SK-N-SH (cell line): ENCODE data around the gene ZNF648. TPM values are rescaled to one million over a fixed set of nuclear protein-coding genes. Genes with fewer than 3 reads are reported as not detected.
A peak's percentile ranks its signal among the peaks of the same experiment; 100 is the strongest.

Experiments
- CTCF ChIA-PET: fragments of 300-600, 350-600 bp; formaldehyde crosslinking; extraction: SDS; loops from one replicate; lab custom pipeline; 2021; lab: Yijun Ruan, JAX
- POLR2A ChIA-PET: fragments of 350-600 bp; sonication (Branson Sonifier 250); formaldehyde crosslinking; extraction: SDS; loops from one replicate; lab custom pipeline; 2020; ENCODE audit warnings: antibody characterized with exemption, inconsistent platforms; lab: Yijun Ruan, JAX
- DNase-seq: peaks from one replicate; pipeline ENCODE4 v3.0.0; 2012
- H2AFZ ChIP-seq: fragments of 200-600 bp; sonication (generic); 2 replicates; pipeline ENCODE4 v1.8.1; 2016; ENCODE audit warnings: antibody characterized with exemption, mild to moderate bottlenecking, low read depth
- H3F3A ChIP-seq: fragments of 200-600 bp; sonication (generic); replicated peaks from 2 replicates; pipeline ENCODE3; 2016; ENCODE audit warnings: antibody characterized with exemption, mild to moderate bottlenecking; ENCODE audit not compliant: insufficient read depth
- H3K27ac ChIP-seq, 2 experiments: fragments of 200-500 bp in 1 of 2; fragments of 200-600 bp in 1 of 2; sonication (Bioruptor generic) in 1 of 2; sonication (generic), shearing (Covaris generic) in 1 of 2; 2 replicates each; pipeline versions ENCODE4 v1.5.1 to v1.6.1; 2014 to 2016; ENCODE audit warnings: low read depth in 2 of 2, inconsistent platforms in 1 of 2, low read length in 1 of 2, mild to moderate bottlenecking in 1 of 2, mixed read lengths in 1 of 2
- H3K27me3 ChIP-seq: fragments of 200-600 bp; sonication (generic), shearing (Covaris generic); 2 replicates; pipeline ENCODE4 v1.6.1; 2016; ENCODE audit warnings: mixed run types; ENCODE audit not compliant: insufficient read depth
- H3K36me3 ChIP-seq, 2 experiments: fragments of 200-500 bp in 1 of 2; fragments of 200-600 bp in 1 of 2; sonication (Bioruptor generic) in 1 of 2; sonication (generic) in 1 of 2; replicated peaks in 1 of 2; 2 replicates each; pipeline versions ENCODE3 to v1.5.1; 2014 to 2016; ENCODE audit warnings: low read length in 1 of 2, mild to moderate bottlenecking in 1 of 2; ENCODE audit not compliant: insufficient read depth in 2 of 2, control insufficient read depth in 1 of 2
- H3K4me1 ChIP-seq, 2 experiments: fragments of 200-500 bp in 1 of 2; fragments of 200-600 bp in 1 of 2; sonication (Bioruptor generic) in 1 of 2; sonication (generic), shearing (Covaris generic) in 1 of 2; 2 replicates each; pipeline versions ENCODE4 v1.5.1 to v1.6.1; 2014 to 2016; ENCODE audit warnings: low read depth in 1 of 2, low read length in 1 of 2, mixed run types in 1 of 2; ENCODE audit not compliant: insufficient read depth in 2 of 2, control insufficient read depth in 1 of 2
- H3K4me2 ChIP-seq: fragments of 200-600 bp; sonication (generic), shearing (Covaris generic); 2 replicates; pipeline ENCODE4 v1.6.1; 2017; ENCODE audit warnings: mixed run types
- H3K4me3 ChIP-seq, 2 experiments: fragments of 200-500 bp in 1 of 2; fragments of 200-600 bp in 1 of 2; sonication (Bioruptor generic) in 1 of 2; sonication (generic), shearing (Covaris generic) in 1 of 2; 2 replicates each; pipeline versions ENCODE4 v1.5.1 to v1.8.1; 2014 to 2016; ENCODE audit warnings: low read depth in 2 of 2, inconsistent platforms in 1 of 2, low read length in 1 of 2, mild to moderate bottlenecking in 1 of 2, mixed read lengths in 1 of 2, moderate library complexity in 1 of 2
- H3K79me2 ChIP-seq: fragments of 200-600 bp; sonication (generic); 2 replicates; pipeline ENCODE4 v1.8.1; 2017; ENCODE audit warnings: mild to moderate bottlenecking; ENCODE audit not compliant: insufficient read depth
- H3K9ac ChIP-seq: fragments of 200-600 bp; sonication (generic); 2 replicates; pipeline ENCODE4 v1.6.1; 2017; ENCODE audit warnings: mixed run types
- H3K9me2 ChIP-seq: fragments of 200-600 bp; sonication (generic); 2 replicates; pipeline ENCODE4 v1.6.1; 2017; ENCODE audit warnings: mixed run types
- H3K9me3 ChIP-seq: fragments of 200-600 bp; sonication (generic); 2 replicates; pipeline ENCODE4 v1.6.1; 2017; ENCODE audit warnings: mixed run types, mild to moderate bottlenecking, moderate library complexity
- H4K20me1 ChIP-seq: fragments of 200-600 bp; sonication (generic); 2 replicates; pipeline ENCODE4 v1.6.1; 2017; ENCODE audit warnings: mild to moderate bottlenecking, mixed run types; ENCODE audit not compliant: insufficient read depth
- CHD2 ChIP-seq: fragments of 150-350 bp; IDR thresholded peaks from 2 replicates; pipeline ENCODE4 v1.6.1; 2018; ENCODE audit warnings: low read length; ENCODE audit not compliant: partially characterized antibody
- FOSL2 ChIP-seq: IDR thresholded peaks from 2 replicates; pipeline ENCODE4 v1.4.0; 2012; ENCODE audit warnings: low read depth, mild to moderate bottlenecking, moderate library complexity, borderline replicate concordance
- FOXM1 ChIP-seq: IDR thresholded peaks from 2 replicates; pipeline ENCODE4 v1.4.0; 2012; ENCODE audit warnings: low read depth, mild to moderate bottlenecking
- GABPA ChIP-seq: IDR thresholded peaks from 2 replicates; pipeline ENCODE4 v1.4.0; 2012; ENCODE audit warnings: low read depth, mild to moderate bottlenecking
- GATA2 ChIP-seq: sonication (generic); formaldehyde crosslinking; IDR thresholded peaks from 2 replicates; pipeline ENCODE4 v1.5.0; 2020; ENCODE audit warnings: mild to moderate bottlenecking, missing genetic modification reagents
- JUND ChIP-seq: IDR thresholded peaks from 2 replicates; pipeline ENCODE4 v1.4.0; 2012
- MAX ChIP-seq: IDR thresholded peaks from 2 replicates; pipeline ENCODE4 v1.4.0; 2012; ENCODE audit warnings: low read depth
- MEF2A ChIP-seq: IDR thresholded peaks from 2 replicates; pipeline ENCODE4 v1.4.0; 2012; ENCODE audit warnings: low read depth, borderline replicate concordance
- NFIC ChIP-seq: IDR thresholded peaks from 2 replicates; pipeline ENCODE4 v1.4.0; 2012; ENCODE audit warnings: borderline replicate concordance
- NRF1 ChIP-seq: IDR thresholded peaks from 2 replicates; pipeline ENCODE4 v1.6.1; 2012; ENCODE audit warnings: low read depth, mild to moderate bottlenecking, low read length
- RAD21 ChIP-seq: IDR thresholded peaks from 2 replicates; pipeline ENCODE4 v1.6.1; 2012; ENCODE audit warnings: mild to moderate bottlenecking, low read length
- RCOR1 ChIP-seq: fragments of 150-350 bp; IDR thresholded peaks from 2 replicates; pipeline ENCODE4 v1.6.1; 2017; ENCODE audit warnings: antibody characterized with exemption, low read length
- RXRA ChIP-seq: IDR thresholded peaks from 2 replicates; pipeline ENCODE4 v1.4.0; 2012; ENCODE audit warnings: low read depth, mild to moderate bottlenecking, borderline replicate concordance
- SIN3A ChIP-seq: IDR thresholded peaks from 2 replicates; pipeline ENCODE4 v1.6.1; 2012; ENCODE audit warnings: low read depth, mild to moderate bottlenecking, low read length, moderate library complexity, borderline replicate concordance
- SMC3 ChIP-seq: IDR thresholded peaks from 2 replicates; pipeline ENCODE4 v1.6.1; 2012; ENCODE audit warnings: low read depth, low read length, improper control_type of control experiment
- TCF12 ChIP-seq: IDR thresholded peaks from 2 replicates; pipeline ENCODE4 v1.4.0; 2012
- TEAD4 ChIP-seq: IDR thresholded peaks from 2 replicates; pipeline ENCODE4 v1.4.0; 2012; ENCODE audit warnings: mild to moderate bottlenecking, borderline replicate concordance; ENCODE audit not compliant: insufficient read depth
- USF2 ChIP-seq: fragments of 150-350 bp; IDR thresholded peaks from 2 replicates; pipeline ENCODE4 v1.6.1; 2017; ENCODE audit warnings: antibody characterized with exemption, low read length, low read depth, borderline replicate concordance
- YY1 ChIP-seq: IDR thresholded peaks from 2 replicates; pipeline ENCODE4 v1.4.0; 2012; ENCODE audit warnings: low read depth, mild to moderate bottlenecking
- WGBS: methylation state at CpG from one replicate; pipeline ENCODE4 v1.1.6; 2017; ENCODE audit warnings: low lambda C conversion rate; 5-methylcytosine and 5-hydroxymethylcytosine counted together
- polyA plus RNA-seq, 3 experiments: library from polyadenylated mRNA; depleted of rRNA; stranded (reverse); fragments of >200 nt; gene quantifications; 2 replicates each; pipeline ENCODE4 v1.2.3, GENCODE V29; 2012
- TF ChIP-seq, protein P1 (sequence below): IDR thresholded peaks from 2 replicates; pipeline ENCODE4 v1.4.0; 2012; ENCODE audit warnings: low read depth, borderline replicate concordance
- TF ChIP-seq, protein P2 (sequence below): fragments of 200-600 bp; sonication (generic); IDR thresholded peaks from 2 replicates; pipeline ENCODE4 v1.6.1; 2017; ENCODE audit warnings: antibody characterized with exemption, mild to moderate bottlenecking, moderate library complexity
- TF ChIP-seq, protein P3 (sequence below): fragments of 150-350 bp; IDR thresholded peaks from 2 replicates; pipeline ENCODE4 v1.6.1; 2016; ENCODE audit warnings: mild to moderate bottlenecking, low read depth, low read length

The ZNF648 gene
- polyA plus RNA-seq, 1 of the 3 experiments (the other 2 are of a cell fraction): not detected

DNA sequence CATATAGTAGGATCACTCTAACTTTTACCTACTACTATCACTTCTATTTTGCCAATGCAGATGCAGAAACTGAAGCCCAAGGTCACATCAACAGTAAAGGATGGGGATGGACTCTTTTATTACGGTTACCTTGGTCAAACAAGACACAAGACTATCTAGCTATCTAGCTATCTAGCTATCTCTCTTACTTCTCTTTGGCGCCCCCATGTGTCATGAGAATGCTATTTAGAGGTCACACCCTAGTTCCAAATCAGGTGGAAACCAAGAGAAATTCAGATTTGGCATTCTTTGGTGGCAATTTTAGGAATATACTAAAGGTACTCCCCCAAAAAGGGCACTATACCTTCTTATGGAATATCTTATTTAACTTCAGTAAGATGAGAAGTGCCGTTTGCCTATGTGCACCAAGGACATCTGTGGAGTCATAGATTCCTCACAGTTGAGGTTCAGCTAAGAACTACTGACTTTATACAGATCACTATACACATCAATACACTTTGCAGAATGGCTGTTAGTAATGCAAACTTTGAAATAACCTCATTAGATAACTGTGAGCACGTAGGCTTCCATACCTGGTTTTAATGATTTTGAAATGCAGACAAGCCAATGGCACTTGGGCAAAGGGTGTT is 6.7 kb downstream of the ZNF648 start:
- no peaks in the 10 kb centered on the region for H3K27me3 ChIP-seq
- no peak overlapping the region for H3K9ac ChIP-seq
- no peak overlapping the region for H3K27ac ChIP-seq
- CTCF ChIA-PET: interaction anchor here (0.7 to 2.9 kb wide), 18 partner anchors 8 to 588 kb away, joined by 3 to 19 read pairs (median 4); no protein-coding TSS in a partner anchor
- no peaks in the 10 kb centered on the region for H4K20me1 ChIP-seq
- no peaks in the 10 kb centered on the region for H3K36me3 ChIP-seq
- H3F3A ChIP-seq: no peaks in the 10 kb centered on the region
- H3K9me2 ChIP-seq: no peaks in the 10 kb centered on the region
- H3K9me3 ChIP-seq: no peaks in the 10 kb centered on the region
- no peaks in the 10 kb centered on the region for H3K79me2 ChIP-seq
- POLR2A ChIA-PET: no interaction called here
- WGBS: 9% methylated on average over 4 of the region's 4 CpGs
- H3K4me2 ChIP-seq: no peak overlapping the region
- H3K4me1 ChIP-seq: no peaks in the 10 kb centered on the region
- DNase-seq: peak; percentile 53
- no peak overlapping the region for H2AFZ ChIP-seq
- TF ChIP-seq GABPA (no peak), RXRA (no peak), TCF12 (no peak), TEAD4 (no peak), CHD2 (no peak), MEF2A (no peak), NRF1 (no peak), JUND (no peak), FOSL2 (no peak), FOXM1 (no peak), SMC3 (peak; percentile 40; the same call in 1 of the 2 replicates), GATA2 (CRISPR knock-in tag) (peak; percentile 28; the same call in 1 of the 2 replicates), RAD21 (peak; percentile 66), YY1 (no peak)
- TF ChIP-seq, protein P1, sequence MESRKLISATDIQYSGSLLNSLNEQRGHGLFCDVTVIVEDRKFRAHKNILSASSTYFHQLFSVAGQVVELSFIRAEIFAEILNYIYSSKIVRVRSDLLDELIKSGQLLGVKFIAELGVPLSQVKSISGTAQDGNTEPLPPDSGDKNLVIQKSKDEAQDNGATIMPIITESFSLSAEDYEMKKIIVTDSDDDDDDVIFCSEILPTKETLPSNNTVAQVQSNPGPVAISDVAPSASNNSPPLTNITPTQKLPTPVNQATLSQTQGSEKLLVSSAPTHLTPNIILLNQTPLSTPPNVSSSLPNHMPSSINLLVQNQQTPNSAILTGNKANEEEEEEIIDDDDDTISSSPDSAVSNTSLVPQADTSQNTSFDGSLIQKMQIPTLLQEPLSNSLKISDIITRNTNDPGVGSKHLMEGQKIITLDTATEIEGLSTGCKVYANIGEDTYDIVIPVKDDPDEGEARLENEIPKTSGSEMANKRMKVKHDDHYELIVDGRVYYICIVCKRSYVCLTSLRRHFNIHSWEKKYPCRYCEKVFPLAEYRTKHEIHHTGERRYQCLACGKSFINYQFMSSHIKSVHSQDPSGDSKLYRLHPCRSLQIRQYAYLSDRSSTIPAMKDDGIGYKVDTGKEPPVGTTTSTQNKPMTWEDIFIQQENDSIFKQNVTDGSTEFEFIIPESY: no peak
- TF ChIP-seq, protein P2, sequence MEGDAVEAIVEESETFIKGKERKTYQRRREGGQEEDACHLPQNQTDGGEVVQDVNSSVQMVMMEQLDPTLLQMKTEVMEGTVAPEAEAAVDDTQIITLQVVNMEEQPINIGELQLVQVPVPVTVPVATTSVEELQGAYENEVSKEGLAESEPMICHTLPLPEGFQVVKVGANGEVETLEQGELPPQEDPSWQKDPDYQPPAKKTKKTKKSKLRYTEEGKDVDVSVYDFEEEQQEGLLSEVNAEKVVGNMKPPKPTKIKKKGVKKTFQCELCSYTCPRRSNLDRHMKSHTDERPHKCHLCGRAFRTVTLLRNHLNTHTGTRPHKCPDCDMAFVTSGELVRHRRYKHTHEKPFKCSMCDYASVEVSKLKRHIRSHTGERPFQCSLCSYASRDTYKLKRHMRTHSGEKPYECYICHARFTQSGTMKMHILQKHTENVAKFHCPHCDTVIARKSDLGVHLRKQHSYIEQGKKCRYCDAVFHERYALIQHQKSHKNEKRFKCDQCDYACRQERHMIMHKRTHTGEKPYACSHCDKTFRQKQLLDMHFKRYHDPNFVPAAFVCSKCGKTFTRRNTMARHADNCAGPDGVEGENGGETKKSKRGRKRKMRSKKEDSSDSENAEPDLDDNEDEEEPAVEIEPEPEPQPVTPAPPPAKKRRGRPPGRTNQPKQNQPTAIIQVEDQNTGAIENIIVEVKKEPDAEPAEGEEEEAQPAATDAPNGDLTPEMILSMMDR: peak; percentile 49
- H3K4me3 ChIP-seq: no peak overlapping the region; a peak in 1 of 4 replicates

DNA sequence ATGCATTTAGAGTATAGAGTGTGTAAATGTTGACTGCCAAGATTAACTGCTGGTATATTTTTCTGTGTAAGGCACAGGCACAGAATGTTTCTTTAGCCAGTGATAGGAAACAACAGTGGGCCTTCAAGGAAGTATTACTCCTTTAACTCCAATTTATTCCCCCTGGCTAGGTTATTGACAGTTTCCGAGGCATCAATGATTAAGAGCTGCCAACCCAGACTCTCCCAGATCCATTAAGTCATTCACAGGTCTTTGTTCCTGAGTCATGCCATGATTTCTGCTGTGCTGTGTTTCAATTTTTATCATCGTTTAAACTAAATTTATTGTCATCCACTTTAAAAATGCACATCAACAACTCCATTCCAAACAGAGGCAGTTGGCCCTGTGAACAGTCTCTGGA is 9.2 kb downstream of the ZNF648 start:
- no peaks in the 10 kb centered on the region for H3K4me1 ChIP-seq
- H3K79me2 ChIP-seq: no peaks in the 10 kb centered on the region
- no peak for TF ChIP-seq RCOR1
- no peak for TF ChIP-seq FOXM1
- TF ChIP-seq FOSL2: no peak
- TF ChIP-seq RAD21: no peak
- no peak for TF ChIP-seq MAX
- TF ChIP-seq USF2: no peak
- TF ChIP-seq, protein P3, sequence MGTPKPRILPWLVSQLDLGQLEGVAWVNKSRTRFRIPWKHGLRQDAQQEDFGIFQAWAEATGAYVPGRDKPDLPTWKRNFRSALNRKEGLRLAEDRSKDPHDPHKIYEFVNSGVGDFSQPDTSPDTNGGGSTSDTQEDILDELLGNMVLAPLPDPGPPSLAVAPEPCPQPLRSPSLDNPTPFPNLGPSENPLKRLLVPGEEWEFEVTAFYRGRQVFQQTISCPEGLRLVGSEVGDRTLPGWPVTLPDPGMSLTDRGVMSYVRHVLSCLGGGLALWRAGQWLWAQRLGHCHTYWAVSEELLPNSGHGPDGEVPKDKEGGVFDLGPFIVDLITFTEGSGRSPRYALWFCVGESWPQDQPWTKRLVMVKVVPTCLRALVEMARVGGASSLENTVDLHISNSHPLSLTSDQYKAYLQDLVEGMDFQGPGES: no peak
- TF ChIP-seq NFIC: no peak
- TF ChIP-seq MEF2A: no peak
- TF ChIP-seq SIN3A: no peak
- no peak for TF ChIP-seq TCF12
- TF ChIP-seq, all 33 proteins: peak for 0
- WGBS: 37% methylated on average over 2 of the region's 2 CpGs
- H3K4me3 ChIP-seq: no peak overlapping the region
- POLR2A ChIA-PET: no interaction called here
- H3F3A ChIP-seq: no peaks in the 10 kb centered on the region
- no peaks in the 10 kb centered on the region for H3K9me2 ChIP-seq
- no peaks in the 10 kb centered on the region for H3K27me3 ChIP-seq
- no peak overlapping the region for H3K9ac ChIP-seq
- CTCF ChIA-PET: interaction anchor here (1.0 to 2.9 kb wide), 7 partner anchors 13 to 863 kb away, joined by 3 to 15 read pairs (median 4); no protein-coding TSS in a partner anchor
- H3K4me2 ChIP-seq: no peak overlapping the region
- no peak overlapping the region for H3K27ac ChIP-seq
- no peaks in the 10 kb centered on the region for H3K36me3 ChIP-seq
- DNase-seq: no peak
- H2AFZ ChIP-seq: no peak overlapping the region
- no peaks in the 10 kb centered on the region for H3K9me3 ChIP-seq
- H4K20me1 ChIP-seq: no peaks in the 10 kb centered on the region
